Chondrocyte (in vitro differentiated cells): ENCODE measurements around the gene DHX16. TPM values are rescaled to one million over a fixed set of nuclear protein-coding genes. Genes with fewer than 3 reads are reported as not detected.

ENCODE experiments used
- DNase-seq: peaks from one replicate; pipeline ENCODE4 v3.0.0; 2021; ENCODE audit warnings: mixed read lengths, low spot score
- H3K27ac Mint-ChIP-seq: one replicate; pipeline ENCODE4 v1.8.0; 2021; ENCODE audit warnings: mild to moderate bottlenecking, moderate library complexity, mixed read lengths; ENCODE audit not compliant: unreplicated experiment
- H3K27me3 Mint-ChIP-seq: 2 replicates; pipeline ENCODE4 v1.8.0; 2021; ENCODE audit warnings: low read depth, mixed read lengths
- H3K36me3 Mint-ChIP-seq: 2 replicates; pipeline ENCODE4 v1.8.0; 2021; ENCODE audit warnings: low read depth, mixed read lengths
- H3K4me1 Mint-ChIP-seq: 2 replicates; pipeline ENCODE4 v1.8.0; 2021; ENCODE audit warnings: low read depth, mild to moderate bottlenecking, mixed read lengths
- H3K4me3 Mint-ChIP-seq: one replicate; pipeline ENCODE4 v1.8.0; 2021; ENCODE audit warnings: mild to moderate bottlenecking, moderate library complexity, mixed read lengths; ENCODE audit not compliant: unreplicated experiment
- H3K9me3 Mint-ChIP-seq: 2 replicates; pipeline ENCODE4 v1.8.0; 2021; ENCODE audit warnings: low read depth, mixed read lengths
- total RNA-seq: library from RNA; stranded (reverse); gene quantifications from 3 replicates; pipeline ENCODE4 v1.2.1, GENCODE V29; 2021
- TF ChIP-seq, protein P1 (sequence below): fragments of 200-600 bp; sonication (generic); IDR thresholded peaks from 2 replicates; pipeline ENCODE4 v1.5.0; 2021; ENCODE audit warnings: antibody characterized with exemption, mild to moderate bottlenecking, moderate library complexity

DHX16 gene
- total RNA-seq, 1 donor from 2014 or later, result 22.6 TPM

DNA sequence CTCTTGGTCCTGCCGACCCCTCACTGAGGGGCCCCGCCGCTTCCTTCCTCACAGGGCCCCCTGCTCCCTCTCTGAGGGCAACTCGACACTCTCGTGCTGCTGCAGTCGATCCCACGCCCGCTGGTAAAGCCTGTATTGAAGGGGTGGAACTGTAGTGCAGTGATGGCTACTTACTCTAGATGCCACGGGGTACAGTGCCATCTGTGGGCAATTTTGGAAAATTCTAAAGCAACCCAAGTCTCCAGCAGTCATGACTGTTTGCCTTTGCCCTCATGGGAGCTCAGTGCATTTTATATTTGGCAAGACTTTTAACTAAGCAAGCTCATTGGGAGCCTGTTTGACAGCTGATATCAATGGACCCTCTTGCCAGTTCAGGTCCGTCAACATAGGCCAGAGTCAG is 32.3 kb downstream of the DHX16 start:
- H3K4me1 Mint-ChIP-seq, result no peaks in the 10 kb centered on the region
- no peak overlapping the region for H3K27ac Mint-ChIP-seq
- H3K36me3 Mint-ChIP-seq, result peaks cover 15% of the 10 kb centered on the region
- H3K4me3 Mint-ChIP-seq, result no peak overlapping the region
- TF ChIP-seq, protein P1, sequence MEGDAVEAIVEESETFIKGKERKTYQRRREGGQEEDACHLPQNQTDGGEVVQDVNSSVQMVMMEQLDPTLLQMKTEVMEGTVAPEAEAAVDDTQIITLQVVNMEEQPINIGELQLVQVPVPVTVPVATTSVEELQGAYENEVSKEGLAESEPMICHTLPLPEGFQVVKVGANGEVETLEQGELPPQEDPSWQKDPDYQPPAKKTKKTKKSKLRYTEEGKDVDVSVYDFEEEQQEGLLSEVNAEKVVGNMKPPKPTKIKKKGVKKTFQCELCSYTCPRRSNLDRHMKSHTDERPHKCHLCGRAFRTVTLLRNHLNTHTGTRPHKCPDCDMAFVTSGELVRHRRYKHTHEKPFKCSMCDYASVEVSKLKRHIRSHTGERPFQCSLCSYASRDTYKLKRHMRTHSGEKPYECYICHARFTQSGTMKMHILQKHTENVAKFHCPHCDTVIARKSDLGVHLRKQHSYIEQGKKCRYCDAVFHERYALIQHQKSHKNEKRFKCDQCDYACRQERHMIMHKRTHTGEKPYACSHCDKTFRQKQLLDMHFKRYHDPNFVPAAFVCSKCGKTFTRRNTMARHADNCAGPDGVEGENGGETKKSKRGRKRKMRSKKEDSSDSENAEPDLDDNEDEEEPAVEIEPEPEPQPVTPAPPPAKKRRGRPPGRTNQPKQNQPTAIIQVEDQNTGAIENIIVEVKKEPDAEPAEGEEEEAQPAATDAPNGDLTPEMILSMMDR, result peak; percentile 23
- no peaks in the 10 kb centered on the region for H3K9me3 Mint-ChIP-seq
- no peak for DNase-seq
- no peaks in the 10 kb centered on the region for H3K27me3 Mint-ChIP-seq

DNA sequence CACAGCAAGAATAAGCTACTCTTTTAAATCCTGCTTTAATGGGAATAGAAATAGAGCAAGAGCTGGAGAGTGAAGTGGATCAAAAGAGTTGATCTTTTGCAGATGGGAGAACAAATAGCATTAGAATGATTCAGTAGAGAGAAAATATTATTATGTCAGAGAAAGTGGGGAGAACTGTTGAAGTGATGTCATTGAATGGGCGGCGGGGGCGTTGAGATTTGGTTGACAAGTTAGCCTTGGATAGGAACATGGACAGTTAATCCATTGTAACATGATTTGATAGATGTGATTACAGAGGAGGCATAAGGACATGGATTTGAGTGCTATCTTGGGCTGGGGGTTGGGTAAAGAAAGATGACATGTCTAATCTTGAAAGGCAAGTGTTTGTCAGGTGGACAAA is 37.0 kb downstream of the DHX16 start:
- no peak for DNase-seq
- Mint-ChIP-seq H3K27ac (no peak overlapping the region), H3K27me3 (no peaks in the 10 kb centered on the region), H3K4me3 (no peak overlapping the region), H3K4me1 (no peaks in the 10 kb centered on the region), H3K9me3 (no peaks in the 10 kb centered on the region), H3K36me3 (peaks cover 24% of the 10 kb centered on the region)
- TF ChIP-seq, protein P1, result no peak

DNA sequence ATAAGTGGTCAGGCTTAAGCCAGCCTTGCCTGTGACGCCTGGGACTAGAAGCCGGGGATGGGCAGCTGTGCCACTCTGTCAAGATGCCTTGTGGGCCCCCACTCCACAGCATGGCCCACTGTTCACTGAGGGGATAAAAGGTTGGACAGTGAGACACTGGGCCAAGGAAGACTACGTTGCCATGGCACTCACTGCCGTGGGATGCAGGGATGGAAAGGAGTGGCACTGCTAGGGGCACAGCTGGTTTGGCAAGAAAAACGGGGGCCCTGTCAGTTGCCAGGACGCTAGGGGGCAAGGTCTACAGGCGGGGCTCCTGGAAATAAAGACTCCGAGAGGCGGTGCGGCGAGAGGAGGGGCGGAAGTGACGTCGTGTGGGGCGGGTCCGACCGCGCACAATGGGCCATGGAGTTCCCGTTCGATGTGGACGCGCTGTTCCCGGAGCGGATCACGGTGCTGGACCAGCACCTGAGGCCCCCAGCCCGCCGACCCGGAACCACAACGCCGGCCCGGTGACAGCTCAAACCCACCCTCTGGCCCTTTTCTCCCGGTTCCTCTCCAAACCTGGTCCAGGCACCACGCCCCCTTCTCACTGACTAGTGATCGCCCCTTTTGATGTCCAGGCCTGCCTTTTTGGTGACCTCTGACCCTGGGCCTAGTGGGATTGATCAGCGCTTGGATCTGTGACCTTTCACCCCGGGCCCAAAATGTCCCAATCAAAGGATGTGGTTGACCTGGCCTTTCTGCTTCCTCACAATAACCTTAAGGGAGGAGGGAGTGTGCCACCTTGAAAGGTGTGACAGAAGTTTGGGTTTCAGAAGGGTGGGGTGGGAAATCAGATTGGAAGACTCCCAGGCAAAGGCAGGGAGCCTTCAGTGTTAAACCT is 46.1 kb downstream of the DHX16 start, which contains the start of gene ATAT1:
TSS of gene ATAT1 (plus strand) at position 391 of the 883 bp plus-strand sequence.
- peak within 1 kb of the TSS; percentile 89 for H3K27ac Mint-ChIP-seq

DNA sequence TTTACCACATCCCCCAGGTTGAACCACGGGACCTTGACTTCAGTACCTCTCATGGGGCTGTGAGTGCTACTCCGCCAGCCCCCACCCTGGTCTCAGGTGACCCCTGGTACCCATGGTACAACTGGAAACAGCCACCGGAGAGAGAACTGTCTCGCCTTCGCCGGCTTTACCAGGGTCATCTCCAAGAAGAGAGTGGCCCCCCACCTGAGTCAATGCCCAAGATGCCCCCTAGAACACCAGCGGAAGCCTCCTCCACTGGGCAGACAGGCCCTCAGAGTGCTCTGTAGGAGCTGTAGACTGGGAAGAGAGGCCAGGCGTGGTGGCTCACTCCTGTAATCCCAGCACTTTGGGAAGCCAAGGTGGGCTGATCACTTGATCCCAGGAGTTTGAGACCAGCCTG is 47.3 kb downstream of the DHX16 start:
- no peak overlapping the region for H3K27ac Mint-ChIP-seq
- TF ChIP-seq, protein P1, result no peak
- peaks cover 8% of the 10 kb centered on the region for H3K36me3 Mint-ChIP-seq
- no peaks in the 10 kb centered on the region for H3K9me3 Mint-ChIP-seq
- no peak overlapping the region for H3K4me3 Mint-ChIP-seq
- no peak for DNase-seq
- H3K4me1 Mint-ChIP-seq, result peaks cover 25% of the 10 kb centered on the region
- H3K27me3 Mint-ChIP-seq, result no peaks in the 10 kb centered on the region

More for the DNA sequence above, 46.1 kb downstream of the DHX16 start, which contains the start of gene ATAT1:
- TF ChIP-seq, protein P1, result peak; percentile 72
- peak within 1 kb of the TSS; percentile 81 for H3K4me3 Mint-ChIP-seq
- H3K9me3 Mint-ChIP-seq, result no peaks in the 10 kb centered on the region
- H3K27me3 Mint-ChIP-seq, result no peaks in the 10 kb centered on the region
- H3K4me1 Mint-ChIP-seq, result peaks cover 25% of the 10 kb centered on the region
- peaks cover 15% of the 10 kb centered on the region for H3K36me3 Mint-ChIP-seq
- DNase-seq, result peak; percentile 95

DNA sequence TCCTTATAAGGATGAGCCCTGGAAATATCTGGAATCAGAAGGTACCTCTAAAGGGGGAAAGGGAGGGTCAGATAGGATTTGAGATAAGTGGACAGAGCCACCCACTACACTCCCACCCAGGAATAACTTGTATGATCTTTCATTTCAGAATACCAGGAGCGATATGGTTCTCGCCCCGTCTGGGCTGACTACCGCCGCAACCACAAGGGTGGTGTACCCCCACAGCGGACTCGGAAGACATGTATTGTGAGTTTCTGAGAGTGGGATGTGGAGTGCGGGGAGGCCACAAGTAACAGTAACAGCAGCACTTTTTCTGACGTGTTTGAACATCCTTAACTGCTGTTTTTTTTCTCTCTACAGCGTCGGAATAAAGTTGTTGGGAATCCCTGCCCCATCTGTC is 53.2 kb downstream of the DHX16 start:
- Mint-ChIP-seq H3K27ac (no peak overlapping the region), H3K4me3 (no peak overlapping the region), H3K9me3 (no peaks in the 10 kb centered on the region), H3K4me1 (peaks cover 16% of the 10 kb centered on the region), H3K27me3 (no peaks in the 10 kb centered on the region), H3K36me3 (peaks cover 21% of the 10 kb centered on the region)
- DNase-seq, result peak; percentile 52
- TF ChIP-seq, protein P1, result no peak
